PC-9 (cell line): ENCODE measurements around the gene POLD1. TPM values are rescaled to one million over a fixed set of nuclear protein-coding genes. Genes with fewer than 3 reads are reported as not detected.
"Not testable (repeated sequence)": the region's sequence is repeated elsewhere in the genome, so short reads cannot be mapped to it uniquely, and the experiment has no call there.

ENCODE experiments used
- BruUV-seq: library from RNA; stranded (reverse); fragments of 400-500 nt; replicated peaks from 2 replicates; lab custom pipeline; 2021; lab: Mats Ljungman, UMichigan
- CTCF ChIA-PET: fragments of 300-600 bp; sonication (Branson Sonifier 250); formaldehyde crosslinking; loops from one replicate; lab custom pipeline; 2022; ENCODE audit warnings: antibody characterized with exemption; lab: Charles Lee
- POLR2A ChIA-PET: fragments of 300-600 bp; sonication (Branson Sonifier 250); formaldehyde crosslinking; loops from one replicate; lab custom pipeline; 2022; ENCODE audit warnings: antibody characterized with exemption; ENCODE audit not compliant: unreplicated experiment; lab: Charles Lee
- DNase-seq, 2 experiments: peaks; one replicate each; pipeline versions ENCODE4 v3.0.0 to v3.0.0-alpha.2; 2015 to 2022; ENCODE audit warnings: mixed read lengths in 1 of 2
- H2AFZ ChIP-seq: fragments of 200-600 bp; sonication (generic); 2 replicates; pipeline ENCODE4 v1.8.1; 2017; ENCODE audit warnings: antibody characterized with exemption
- H3F3A ChIP-seq: fragments of 200-600 bp; sonication (generic); 2 replicates; pipeline ENCODE4 v1.8.1; 2017; ENCODE audit warnings: antibody characterized with exemption, mild to moderate bottlenecking, low read depth; ENCODE audit not compliant: insufficient read depth
- H3K27ac ChIP-seq: fragments of 200-600 bp; sonication (generic); 2 replicates; pipeline ENCODE4 v1.6.1; 2016; ENCODE audit warnings: mixed run types
- H3K27me3 ChIP-seq: fragments of 200-600 bp; sonication (generic); 2 replicates; pipeline ENCODE4 v1.6.1; 2016; ENCODE audit warnings: low read depth, mixed run types; ENCODE audit not compliant: insufficient read depth
- H3K36me3 ChIP-seq: fragments of 200-600 bp; sonication (generic); 2 replicates; pipeline ENCODE4 v1.6.1; 2016; ENCODE audit warnings: low read depth, mixed run types
- H3K4me1 ChIP-seq: fragments of 200-600 bp; sonication (generic); replicated peaks from 2 replicates; pipeline ENCODE4 v1.6.1; 2016; ENCODE audit warnings: mixed run types; ENCODE audit not compliant: insufficient read depth
- H3K4me2 ChIP-seq: fragments of 200-600 bp; sonication (generic); 2 replicates; pipeline ENCODE4 v1.6.1; 2017; ENCODE audit warnings: mixed run types
- H3K4me3 ChIP-seq: fragments of 200-600 bp; sonication (generic); 2 replicates; pipeline ENCODE4 v1.6.1; 2016; ENCODE audit warnings: mixed run types
- H3K79me2 ChIP-seq: fragments of 200-600 bp; sonication (generic); 2 replicates; pipeline ENCODE4 v1.6.1; 2017; ENCODE audit warnings: low read depth, mixed run types
- H3K9me2 ChIP-seq: fragments of 200-600 bp; sonication (generic); 2 replicates; pipeline ENCODE4 v1.8.1; 2017; ENCODE audit warnings: mild to moderate bottlenecking; ENCODE audit not compliant: insufficient read depth
- H3K9me3 ChIP-seq: fragments of 200-600 bp; sonication (generic); 2 replicates; pipeline ENCODE4 v1.8.1; 2016; ENCODE audit warnings: low read depth; ENCODE audit not compliant: insufficient read depth
- H4K20me1 ChIP-seq: fragments of 200-600 bp; sonication (generic); 2 replicates; pipeline ENCODE4 v1.8.1; 2017; ENCODE audit not compliant: insufficient read depth
- CTCF ChIP-seq: fragments of 200-600 bp; sonication (generic); conservative IDR thresholded peaks from 2 replicates; pipeline ENCODE4 v1.6.1; 2017; ENCODE audit warnings: mixed run types, antibody characterized with exemption, mild to moderate bottlenecking, moderate library complexity
- EZH2 ChIP-seq: fragments of 200-600 bp; sonication (generic); IDR thresholded peaks from 2 replicates; pipeline ENCODE4 v1.8.0; 2017; ENCODE audit warnings: antibody characterized with exemption, low read depth
- intact Hi-C: fragments of 100-400 bp; cut with micrococcal nuclease; formaldehyde crosslinking; loops from one replicate; pipeline ENCODE4 v1.10.0; 2022; ENCODE audit not compliant: unreplicated experiment
- total RNA-seq: library from RNA; stranded (reverse); gene quantifications from 2 replicates; pipeline ENCODE4 v1.2.3, GENCODE V29; 2021

POLD1 gene
- total RNA-seq, 1 experiment from 2014 or later = 101 TPM

- intact Hi-C loops = no loop called here
- no peak overlapping the region for H3K4me3 ChIP-seq
- no peak overlapping the region for H3K27ac ChIP-seq
- no peaks in the 10 kb centered on the region for H3K36me3 ChIP-seq
- no peak for DNase-seq
- H4K20me1 ChIP-seq = no peaks in the 10 kb centered on the region
- H2AFZ ChIP-seq = no peak overlapping the region
- CTCF ChIA-PET = no interaction called here
- H3F3A ChIP-seq = peaks cover 4% of the 10 kb centered on the region; the same call in 1 of the 2 replicates
- TF ChIP-seq EZH2 = no peak
- TF ChIP-seq CTCF = no peak
- no peak overlapping the region for H3K4me2 ChIP-seq
- peaks cover 83% of the 10 kb centered on the region for H3K27me3 ChIP-seq
- no peaks in the 10 kb centered on the region for H3K79me2 ChIP-seq
- H3K9me2 ChIP-seq = no peaks in the 10 kb centered on the region
- POLR2A ChIA-PET = interaction anchor here (0.6 kb wide), 2 partner anchors 33 to 487 kb away, joined by 3 to 4 read pairs; no protein-coding TSS in a partner anchor
- no TSS peak for BruUV-seq
- no peaks in the 10 kb centered on the region for H3K9me3 ChIP-seq
- H3K4me1 ChIP-seq = peaks cover 11% of the 10 kb centered on the region
Observed at GRCh38 chr19:50435221-50435620, 51.1 kb downstream of the POLD1 start.

DNA sequence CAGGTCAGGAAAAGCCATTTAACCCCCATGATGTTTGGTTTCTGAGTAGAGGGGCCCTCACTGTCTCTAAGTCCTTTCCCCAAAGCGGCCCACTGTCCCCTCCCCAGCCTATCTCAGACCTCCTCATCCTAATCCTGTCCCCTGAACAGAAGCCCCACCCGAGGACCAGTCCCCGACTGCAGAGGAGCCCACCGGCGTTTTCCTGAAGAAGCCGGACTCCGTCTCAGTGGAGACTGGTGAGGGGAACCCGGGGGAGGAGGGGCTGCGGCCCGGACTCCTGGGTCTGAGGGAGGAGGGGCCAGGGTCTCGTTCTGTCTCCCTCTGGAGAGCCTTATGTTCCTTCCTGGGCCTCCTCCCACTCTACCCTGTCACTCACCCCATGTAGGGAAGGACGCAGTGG lies 51.5 kb downstream of the POLD1 start:
- Histone ChIP-seq H3K27me3 (peaks cover 83% of the 10 kb centered on the region), H3K4me2 (no peak overlapping the region), H3K4me1 (peaks cover 11% of the 10 kb centered on the region), H3K36me3 (no peaks in the 10 kb centered on the region), H3K4me3 (no peak overlapping the region), H3K9me2 (no peaks in the 10 kb centered on the region), H2AFZ (no peak overlapping the region), H3K27ac (no peak overlapping the region), H3K9me3 (no peaks in the 10 kb centered on the region), H4K20me1 (no peaks in the 10 kb centered on the region), H3F3A (peaks cover 4% of the 10 kb centered on the region; the same call in 1 of the 2 replicates), H3K79me2 (no peaks in the 10 kb centered on the region)
- TF ChIP-seq EZH2 = no peak
- TF ChIP-seq CTCF = no peak
- no peak for DNase-seq
- ChIA-PET CTCF (no interaction called here), POLR2A (interaction anchor here (0.6 kb wide), 1 partner anchor 486 kb away, joined by 4 read pairs; no protein-coding TSS in a partner anchor)
- BruUV-seq = no TSS peak
- intact Hi-C loops = no loop called here

GRCh38 chr19:50437862-50438449 lies 53.8 kb downstream of the POLD1 start:
- POLR2A ChIA-PET = no interaction called here
- H3K36me3 ChIP-seq = no peaks in the 10 kb centered on the region
- H3K79me2 ChIP-seq = no peaks in the 10 kb centered on the region
- H3K9me3 ChIP-seq = no peaks in the 10 kb centered on the region
- no peak overlapping the region for H3K4me3 ChIP-seq
- no peaks in the 10 kb centered on the region for H3K9me2 ChIP-seq
- no peak overlapping the region for H2AFZ ChIP-seq
- H3K4me2 ChIP-seq = no peak overlapping the region
- peaks cover 4% of the 10 kb centered on the region; the same call in 1 of the 2 replicates for H3F3A ChIP-seq
- TF ChIP-seq CTCF (no peak), EZH2 (no peak)
- CTCF ChIA-PET = no interaction called here
- peaks cover 82% of the 10 kb centered on the region for H3K27me3 ChIP-seq
- no peak overlapping the region for H3K27ac ChIP-seq
- no TSS peak for BruUV-seq
- DNase-seq = no peak
- peaks cover 6% of the 10 kb centered on the region for H3K4me1 ChIP-seq
- 0 out of 2 replicates have a peak, but pooled peaks cover 3% of the 10 kb centered on the region for H4K20me1 ChIP-seq
- intact Hi-C loops = no loop called here

GRCh38 chr19:50439130-50439529 lies 55.0 kb downstream of the POLD1 start:
- H3K9me3 ChIP-seq, CTCF ChIA-PET, H3K4me1 ChIP-seq, H3K36me3 ChIP-seq, DNase-seq, H4K20me1 ChIP-seq, H3K4me3 ChIP-seq, POLR2A ChIA-PET, BruUV-seq, H3F3A ChIP-seq, H2AFZ ChIP-seq, H3K9me2 ChIP-seq, H3K4me2 ChIP-seq, H3K27ac ChIP-seq, intact Hi-C loops, H3K79me2 ChIP-seq: not testable (repeated sequence)
- peaks cover 80% of the 10 kb centered on the region for H3K27me3 ChIP-seq
